Stimulated activated effector memory CD8-positive, alpha-beta T cell treated with anti-CD3 and anti-CD28 coated beads, Interleukin-12 subunit alpha, Interleukin-12 subunit beta, amount 100 ng/mL, for 72 hours (primary cell): Measurements from ENCODE around the gene PSENEN.

Experiments used
- ATAC-seq: fragments of 150-1000 bp; cut with Tn5 transposase; 2 replicates; pipeline ENCODE4 v1.10.0; 2021
- DNase-seq, 2 donors: peaks; one replicate each; pipeline ENCODE4 v3.0.0; 2021 to 2022; ENCODE audit warnings: low spot score in 2 of 2
- H3K27ac Mint-ChIP-seq: one replicate; pipeline ENCODE4 v1.8.0; 2022; ENCODE audit warnings: mild to moderate bottlenecking, mixed read lengths
- H3K36me3 Mint-ChIP-seq: one replicate; pipeline ENCODE4 v1.8.0; 2022; ENCODE audit warnings: mild to moderate bottlenecking, mixed read lengths
- H3K4me1 Mint-ChIP-seq: one replicate; pipeline ENCODE4 v1.8.0; 2022; ENCODE audit warnings: mixed read lengths
- H3K4me3 Mint-ChIP-seq: one replicate; pipeline ENCODE4 v1.8.0; 2022; ENCODE audit warnings: mild to moderate bottlenecking, mixed read lengths
- H3K9me3 Mint-ChIP-seq: one replicate; pipeline ENCODE4 v1.8.0; 2022; ENCODE audit warnings: mixed read lengths

PSENEN gene

DNA sequence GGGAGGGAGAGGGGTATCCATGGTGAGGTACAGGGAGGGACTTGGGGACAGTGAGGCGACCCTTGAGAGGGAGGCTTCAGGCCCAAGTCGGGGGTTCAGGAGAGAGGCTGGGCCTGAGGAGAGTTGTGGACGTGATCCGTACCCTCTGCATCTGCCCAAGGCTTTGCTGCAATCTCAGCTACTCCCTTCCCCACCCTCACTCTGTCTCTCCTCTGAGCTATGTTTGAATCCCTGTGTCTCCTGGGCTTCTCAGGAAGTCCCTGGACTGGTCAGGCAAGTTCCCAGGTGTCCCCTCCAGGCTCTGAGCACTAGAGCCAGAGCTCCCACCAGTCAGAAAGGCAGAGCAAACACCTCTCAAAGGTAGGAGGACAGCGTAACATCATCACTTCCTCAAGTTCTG lies 4.7 kb downstream of the PSENEN start:
- no peak for DNase-seq
- Mint-ChIP-seq H3K4me3 (peak overlapping the region; percentile 96), H3K27ac (peak overlapping the region; percentile 90), H3K9me3 (no peaks in the 10 kb centered on the region), H3K4me1 (peaks cover 50% of the 10 kb centered on the region), H3K36me3 (peaks cover 23% of the 10 kb centered on the region)
- no peak for ATAC-seq

DNA sequence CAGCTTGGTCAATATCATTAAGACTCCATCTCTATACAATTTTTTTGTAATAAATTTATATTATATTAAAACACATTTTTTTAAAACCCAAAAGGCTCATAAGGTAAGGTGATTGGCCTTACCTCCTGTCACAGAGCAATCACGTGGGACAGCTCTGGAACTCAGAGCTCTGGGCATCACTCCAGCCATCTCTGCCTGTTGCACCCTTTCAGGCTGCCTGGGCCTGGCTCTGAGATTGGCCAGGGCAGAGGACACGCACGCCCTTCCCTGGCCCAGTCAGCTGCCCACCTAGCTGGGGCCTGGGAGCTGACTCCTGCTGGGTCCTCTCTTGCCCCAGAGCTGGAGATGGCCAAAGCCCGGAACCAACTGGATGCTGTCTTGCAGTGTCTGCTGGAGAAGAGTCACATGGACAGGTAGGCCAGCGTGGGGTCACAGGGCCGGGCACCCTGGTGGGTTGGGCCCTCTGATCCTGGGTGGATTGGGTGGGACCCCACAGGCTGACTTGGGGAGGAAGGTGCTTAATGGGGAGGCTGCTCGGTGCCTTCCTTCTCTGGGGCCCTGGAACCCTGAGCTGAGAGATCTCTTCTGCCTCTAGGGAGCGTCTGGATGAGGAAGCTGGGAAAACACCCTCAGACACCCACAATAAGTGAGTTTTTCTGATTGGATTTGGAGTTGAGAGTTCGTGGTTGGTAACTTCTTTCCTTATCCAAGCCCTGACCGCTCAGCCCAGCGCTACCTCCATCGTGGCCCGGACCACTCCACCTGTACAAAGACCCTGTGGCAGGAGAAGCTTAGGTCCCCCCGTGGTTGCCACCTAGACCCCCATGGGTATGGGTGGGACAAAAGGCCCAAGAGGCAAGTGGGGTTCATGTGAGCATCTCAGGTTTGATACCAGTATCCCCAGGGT lies 6.6 kb downstream of the PSENEN start:
- DNase-seq (no peak), ATAC-seq (no peak)
- no peak overlapping the region for H3K4me3 Mint-ChIP-seq
- peaks cover 45% of the 10 kb centered on the region for H3K4me1 Mint-ChIP-seq
- H3K9me3 Mint-ChIP-seq = no peaks in the 10 kb centered on the region
- H3K27ac Mint-ChIP-seq = no peak overlapping the region
- H3K36me3 Mint-ChIP-seq = peaks cover 22% of the 10 kb centered on the region

DNA sequence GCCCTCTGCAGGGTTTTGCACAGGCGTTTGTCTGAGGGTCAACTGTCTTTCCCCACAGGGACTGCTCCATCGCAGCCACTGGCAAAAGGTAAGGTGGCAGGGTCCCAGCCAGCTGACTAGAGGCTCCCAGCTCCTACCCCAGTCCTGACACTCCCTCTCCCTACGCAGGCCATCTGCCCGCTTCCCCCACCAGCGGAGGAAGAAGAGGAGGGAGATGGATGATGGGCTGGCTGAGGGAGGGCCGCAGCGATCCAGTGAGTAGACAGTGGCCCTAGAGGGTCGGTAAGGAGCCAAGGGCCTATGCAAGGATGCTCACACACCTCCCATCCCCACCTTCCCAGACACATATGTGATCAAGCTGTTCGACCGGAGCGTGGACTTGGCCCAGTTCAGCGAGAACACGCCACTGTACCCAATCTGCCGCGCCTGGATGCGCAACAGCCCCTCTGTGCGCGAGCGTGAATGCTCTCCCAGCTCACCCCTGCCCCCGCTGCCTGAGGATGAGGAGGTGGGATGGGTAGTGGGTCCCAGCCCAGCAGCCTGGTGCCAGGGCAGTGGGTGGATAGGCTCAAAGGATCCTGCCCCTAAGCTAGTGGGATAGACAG lies 7.4 kb downstream of the PSENEN start:
- no peak for DNase-seq

DNA sequence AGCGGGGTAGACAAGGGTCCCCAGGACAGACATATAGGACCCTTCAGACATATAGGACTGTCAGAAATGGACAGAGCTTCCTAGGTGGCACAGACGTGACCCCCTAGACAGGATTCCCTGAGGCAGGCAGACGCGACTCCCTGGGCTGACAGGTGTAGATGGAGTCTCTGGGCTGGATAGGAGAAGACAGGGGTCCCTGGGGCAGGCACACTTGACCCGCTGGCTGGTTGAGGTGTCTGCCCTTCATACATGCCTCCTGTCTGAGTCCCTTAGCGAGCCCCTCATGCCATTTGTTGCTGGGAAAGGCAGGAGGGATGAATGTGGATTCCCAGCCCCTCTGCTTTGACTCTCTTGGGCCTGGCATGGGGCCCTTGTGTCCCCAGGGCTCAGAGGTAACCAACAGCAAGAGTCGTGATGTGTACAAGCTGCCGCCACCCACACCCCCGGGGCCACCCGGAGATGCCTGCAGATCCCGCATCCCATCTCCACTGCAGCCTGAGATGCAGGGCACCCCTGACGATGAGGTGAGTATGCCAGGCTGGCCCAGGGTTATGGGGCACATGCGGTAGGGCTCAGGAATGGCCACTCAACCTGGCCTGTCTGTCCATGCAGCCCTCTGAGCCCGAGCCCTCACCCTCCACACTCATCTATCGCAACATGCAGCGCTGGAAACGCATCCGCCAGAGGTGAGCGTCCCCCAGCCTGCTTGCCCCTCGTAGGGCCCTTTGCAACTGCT lies 8.4 kb downstream of the PSENEN start:
- H3K36me3 Mint-ChIP-seq = peaks cover 23% of the 10 kb centered on the region
- H3K4me1 Mint-ChIP-seq = peaks cover 45% of the 10 kb centered on the region
- H3K9me3 Mint-ChIP-seq = no peaks in the 10 kb centered on the region
- DNase-seq (no peak), ATAC-seq (no peak)
- H3K27ac Mint-ChIP-seq = no peak overlapping the region
- no peak overlapping the region for H3K4me3 Mint-ChIP-seq

More for the DNA sequence above, 7.4 kb downstream of the PSENEN start:
- Mint-ChIP-seq H3K4me1 (peaks cover 51% of the 10 kb centered on the region), H3K36me3 (peaks cover 27% of the 10 kb centered on the region), H3K4me3 (no peak overlapping the region), H3K27ac (no peak overlapping the region), H3K9me3 (no peaks in the 10 kb centered on the region)
- ATAC-seq = no peak

DNA sequence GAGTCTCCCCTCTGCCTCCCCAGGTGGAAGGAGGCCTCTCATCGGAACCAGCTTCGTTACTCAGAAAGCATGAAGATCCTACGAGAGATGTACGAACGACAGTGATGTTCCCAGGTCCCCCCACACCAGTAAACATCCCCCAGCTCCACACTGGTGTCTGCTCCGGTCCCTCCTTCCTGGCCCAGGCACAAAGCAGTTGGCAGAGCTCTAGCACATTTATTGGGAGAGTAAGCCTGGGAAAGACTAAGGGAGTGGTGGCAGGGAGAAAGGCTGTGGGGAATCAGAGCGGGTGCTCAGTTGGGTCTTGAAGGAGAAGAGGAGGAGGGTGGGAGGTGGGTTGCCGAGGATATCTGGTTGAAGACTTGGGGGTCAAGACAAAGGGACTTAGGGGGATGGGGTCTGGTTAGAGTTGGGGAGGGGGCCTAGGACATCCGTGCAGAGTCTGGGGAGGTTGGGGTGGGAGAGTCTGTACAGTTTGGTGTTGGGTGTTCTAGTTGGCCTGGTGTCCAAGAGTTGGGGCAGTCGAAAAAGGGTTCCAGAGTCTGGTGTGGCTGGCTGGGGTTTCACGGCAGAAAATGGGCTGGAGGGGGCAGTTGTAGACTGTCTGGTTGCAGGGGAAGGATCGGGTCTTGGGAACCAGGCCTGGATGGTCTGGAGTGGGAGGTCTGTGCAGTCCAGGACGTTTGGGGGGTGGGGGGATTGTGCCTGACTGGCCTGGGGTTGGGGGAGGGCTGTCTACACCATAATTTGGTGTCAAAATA lies 9.1 kb downstream of the PSENEN start:
- peaks cover 45% of the 10 kb centered on the region for H3K4me1 Mint-ChIP-seq
- H3K9me3 Mint-ChIP-seq = no peaks in the 10 kb centered on the region
- H3K4me3 Mint-ChIP-seq = peak overlapping the region; percentile 19
- no peak overlapping the region for H3K27ac Mint-ChIP-seq
- DNase-seq (no peak), ATAC-seq (no peak)
- peaks cover 26% of the 10 kb centered on the region for H3K36me3 Mint-ChIP-seq

DNA sequence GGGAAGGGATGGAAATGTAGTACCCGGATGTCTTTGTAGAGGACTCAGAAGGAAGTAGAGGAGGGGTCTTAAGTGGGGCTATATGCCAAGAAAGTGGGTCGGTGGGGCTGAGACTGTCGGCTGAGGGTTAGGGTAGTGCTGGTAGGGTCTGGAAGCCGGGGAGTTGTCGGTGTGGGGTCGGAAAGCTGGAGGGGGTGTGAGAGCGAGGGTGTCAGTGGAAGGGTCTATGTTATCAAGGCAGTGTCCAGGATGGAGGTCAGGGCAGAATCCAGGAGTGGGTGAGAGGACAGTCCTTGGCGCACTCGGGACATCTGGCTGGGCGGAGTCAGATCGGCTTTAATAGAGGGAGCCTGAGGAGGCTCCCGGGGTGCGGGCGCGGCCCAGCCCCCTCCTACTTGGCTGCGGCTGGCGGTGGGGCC lies 9.7 kb downstream of the PSENEN start:
- DNase-seq = no peak
- Mint-ChIP-seq H3K4me3 (peak overlapping the region; percentile 19), H3K9me3 (no peaks in the 10 kb centered on the region), H3K4me1 (peaks cover 42% of the 10 kb centered on the region), H3K36me3 (peaks cover 28% of the 10 kb centered on the region), H3K27ac (no peak overlapping the region)
- ATAC-seq = no peak

DNA sequence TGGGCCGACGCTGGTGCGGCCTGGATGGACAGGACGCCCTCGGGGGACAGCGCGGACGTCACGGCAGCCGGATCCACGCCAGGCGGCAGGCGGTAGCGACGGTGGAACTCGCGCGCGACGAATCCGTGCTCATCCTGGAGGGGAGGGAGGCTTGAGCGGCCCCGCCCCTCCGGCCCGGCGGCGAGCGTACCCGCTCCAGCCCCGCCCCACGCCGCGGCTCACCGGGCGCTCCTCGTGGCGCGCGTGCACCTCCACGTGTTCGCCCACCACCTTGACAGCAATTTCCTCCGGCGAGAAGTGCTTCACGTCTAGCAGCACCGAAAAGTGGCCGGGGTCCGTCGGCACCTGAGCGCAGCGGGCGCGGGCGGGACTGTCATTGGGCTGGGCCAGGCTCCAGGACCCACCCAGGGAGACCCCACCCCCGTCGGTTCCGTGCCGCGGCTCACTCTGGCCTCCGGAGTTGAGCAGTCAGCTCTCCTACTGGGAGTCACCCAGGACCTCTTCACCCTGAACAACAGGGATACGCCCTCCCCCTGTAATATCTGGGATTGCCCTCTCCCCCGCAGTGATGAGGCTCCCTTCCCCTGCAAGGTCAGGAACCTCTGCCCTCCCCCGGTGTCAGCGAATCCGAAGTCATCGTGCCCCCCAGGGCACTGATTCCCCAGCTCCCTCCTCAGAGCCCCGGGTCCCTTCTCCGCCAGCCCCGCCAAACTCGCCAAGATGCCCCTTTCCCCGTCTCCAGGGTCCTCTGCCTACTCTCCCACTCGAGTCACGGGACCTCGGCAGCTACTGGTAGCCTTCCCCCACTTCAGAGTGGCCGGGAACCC lies 10.3 kb downstream of the PSENEN start:
- Mint-ChIP-seq H3K27ac (no peak overlapping the region), H3K4me1 (peaks cover 40% of the 10 kb centered on the region), H3K9me3 (no peaks in the 10 kb centered on the region), H3K4me3 (peak overlapping the region; percentile 40), H3K36me3 (peaks cover 28% of the 10 kb centered on the region)
- no peak for ATAC-seq
- no peak for DNase-seq

DNA sequence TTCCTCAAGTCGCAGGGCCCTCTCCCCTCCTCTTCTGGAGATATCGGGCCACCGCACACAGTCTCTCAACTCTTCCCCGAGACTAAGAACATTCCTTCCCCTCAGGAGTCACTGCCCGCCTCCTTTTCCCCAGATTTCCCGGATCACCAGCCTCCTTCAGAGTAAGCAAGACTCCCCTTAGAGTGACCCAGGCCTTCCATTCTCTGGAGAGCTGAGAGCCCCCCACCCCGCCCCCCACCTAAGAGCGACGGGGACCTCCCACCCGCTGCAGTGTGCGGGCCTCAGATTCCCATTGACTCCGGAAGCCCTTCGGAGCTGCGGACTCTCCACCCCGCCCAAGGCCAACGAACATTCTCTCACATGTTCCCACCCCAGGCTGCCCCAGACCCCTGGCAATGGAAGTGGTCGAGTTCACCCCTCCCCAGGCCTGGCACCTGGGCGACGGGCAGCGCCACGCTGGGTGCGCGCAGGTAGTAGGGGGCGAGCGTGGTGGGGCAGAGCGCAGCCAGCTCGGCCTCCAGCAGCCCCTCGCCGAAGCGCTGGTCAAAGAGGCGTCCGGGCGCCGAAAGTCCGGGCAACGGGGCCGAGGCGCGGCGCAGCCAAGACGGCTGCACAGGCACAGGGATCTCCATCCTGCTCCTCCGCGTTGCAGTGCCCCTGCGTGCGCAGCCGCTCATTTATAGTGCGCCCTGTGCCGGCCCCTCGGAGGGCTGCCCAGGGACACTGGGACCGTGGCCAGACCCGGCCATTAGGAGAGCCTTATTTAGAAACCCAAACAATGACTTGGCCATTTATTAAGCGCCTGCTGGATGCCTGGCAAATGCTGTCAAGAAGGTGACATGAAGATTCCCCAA lies 11.2 kb downstream of the PSENEN start, which contains the start of gene HSPB6:
Gene HSPB6, minus strand, starts transcription at position 653 of the 854 bp plus-strand sequence. Its CDS starts 21 bp downstream, at position 632.
- peaks cover 28% of the 10 kb centered on the region for H3K36me3 Mint-ChIP-seq
- peak within 1 kb of the TSS; percentile 97 for H3K27ac Mint-ChIP-seq
- no peak for DNase-seq

DNA sequence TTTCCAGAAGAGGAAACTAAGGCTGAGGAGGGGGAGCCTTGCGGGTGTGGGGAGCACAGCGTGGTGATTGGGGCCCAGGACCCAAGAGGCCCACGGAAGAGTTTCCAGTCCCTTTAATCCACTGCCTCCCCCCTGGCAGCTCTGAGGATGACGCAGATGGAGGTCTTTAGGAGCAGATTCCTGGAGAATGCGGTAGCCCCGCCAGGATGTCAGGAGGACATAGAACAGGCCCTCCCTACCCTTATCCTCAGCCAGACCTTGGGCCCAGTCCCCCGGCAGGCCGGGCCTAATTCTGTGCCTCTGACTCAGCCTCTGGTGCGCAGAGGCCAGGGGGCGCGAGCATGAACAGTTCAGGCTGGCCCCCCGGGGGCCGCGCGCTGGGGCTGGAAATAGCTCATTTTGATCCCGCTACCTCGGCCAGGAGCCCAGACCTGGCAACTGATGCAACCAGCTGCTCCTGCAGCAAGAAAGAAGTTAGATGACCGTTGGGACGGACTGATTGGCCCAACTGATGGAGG lies 11.8 kb downstream of the PSENEN start:
- peak in 1 of 2 donors; percentile 71 for DNase-seq
- Mint-ChIP-seq H3K4me1 (peaks cover 40% of the 10 kb centered on the region), H3K4me3 (peak overlapping the region; percentile 93), H3K27ac (peak overlapping the region; percentile 97), H3K36me3 (peaks cover 34% of the 10 kb centered on the region), H3K9me3 (no peaks in the 10 kb centered on the region)
- peak; percentile 11 for ATAC-seq

More for the DNA sequence above, 11.2 kb downstream of the PSENEN start, which contains the start of gene HSPB6:
- ATAC-seq = no peak
- no peaks in the 10 kb centered on the region for H3K9me3 Mint-ChIP-seq
- H3K4me3 Mint-ChIP-seq = peak within 1 kb of the TSS; percentile 93
- H3K4me1 Mint-ChIP-seq = peaks cover 40% of the 10 kb centered on the region

DNA sequence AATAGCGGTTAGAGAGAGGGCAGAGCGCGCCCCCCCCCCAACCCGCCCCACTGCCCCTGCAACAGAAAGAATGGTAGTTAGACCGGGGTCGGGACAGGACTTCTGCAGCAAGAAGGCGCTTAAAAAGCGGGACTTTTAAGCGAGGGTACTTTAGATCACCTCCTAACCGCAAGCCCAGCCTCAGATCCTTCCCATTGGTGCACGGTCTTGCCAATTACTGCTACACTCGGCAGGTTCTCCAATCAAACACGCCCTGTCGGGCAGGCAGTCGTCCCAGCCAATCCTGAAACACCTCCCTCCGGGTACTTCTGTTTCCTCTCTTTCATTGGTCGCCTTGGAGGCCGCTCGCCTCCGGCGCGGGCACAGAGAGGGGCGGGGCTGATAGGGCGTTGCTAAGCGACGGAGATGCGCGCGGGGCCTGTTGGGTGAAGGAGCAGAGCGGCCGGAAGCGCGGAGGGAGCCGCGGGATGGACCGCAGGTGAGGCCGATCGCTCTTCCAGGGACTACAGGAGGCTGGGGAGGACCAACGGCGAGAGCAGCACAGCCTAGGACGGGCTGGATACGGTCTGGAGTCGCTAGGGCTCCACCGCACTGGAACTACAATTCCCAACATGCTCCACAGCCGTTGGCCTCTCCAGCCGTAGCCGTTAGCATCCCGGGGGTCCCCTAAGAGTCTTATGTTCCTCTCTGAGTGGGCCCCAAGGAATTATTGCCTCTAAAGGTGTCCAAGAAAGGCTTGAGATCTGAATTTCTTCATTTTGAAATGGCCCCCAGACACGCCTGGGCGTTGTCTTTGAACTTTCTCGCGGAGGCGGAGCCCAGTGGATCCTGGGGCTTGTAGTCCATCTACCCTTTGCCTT lies 12.5 kb downstream of the PSENEN start, which contains the start of gene PROSER3:
Gene PROSER3, plus strand, starts transcription at position 428 of the 860 bp plus-strand sequence. Its CDS starts 40 bp downstream, at position 468.
- Mint-ChIP-seq H3K27ac (peak within 1 kb of the TSS; percentile 97), H3K9me3 (no peaks in the 10 kb centered on the region), H3K4me3 (peak within 1 kb of the TSS; percentile 93), H3K36me3 (peaks cover 41% of the 10 kb centered on the region), H3K4me1 (peaks cover 40% of the 10 kb centered on the region)
- peak; percentile 96 to 99 for DNase-seq
- peak; percentile 97 for ATAC-seq

DNA sequence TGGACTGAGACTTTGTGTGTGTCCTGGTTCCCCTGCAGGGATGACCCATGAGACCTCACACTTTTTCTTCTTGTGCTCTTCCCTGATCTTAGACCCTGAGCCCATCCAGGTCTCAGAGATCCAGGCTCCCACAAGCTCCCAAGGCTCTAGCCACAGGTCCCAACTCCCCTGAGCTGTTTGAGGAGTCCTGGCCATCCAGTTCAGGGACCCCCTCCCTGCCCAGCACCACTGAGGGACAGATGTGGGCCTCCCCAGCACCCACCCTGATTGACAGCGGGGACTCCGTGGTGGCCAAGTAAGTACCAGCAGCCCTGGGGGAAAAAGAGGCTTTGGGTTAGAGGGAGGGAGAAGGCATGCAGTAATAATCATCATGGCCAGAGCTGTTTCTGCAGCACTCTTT lies 14.2 kb downstream of the PSENEN start:
- ATAC-seq (no peak), DNase-seq (no peak)
- peak overlapping the region; percentile 93 for H3K4me3 Mint-ChIP-seq
- no peak overlapping the region for H3K27ac Mint-ChIP-seq
- peaks cover 39% of the 10 kb centered on the region for H3K4me1 Mint-ChIP-seq
- H3K36me3 Mint-ChIP-seq = peaks cover 54% of the 10 kb centered on the region
- no peaks in the 10 kb centered on the region for H3K9me3 Mint-ChIP-seq

DNA sequence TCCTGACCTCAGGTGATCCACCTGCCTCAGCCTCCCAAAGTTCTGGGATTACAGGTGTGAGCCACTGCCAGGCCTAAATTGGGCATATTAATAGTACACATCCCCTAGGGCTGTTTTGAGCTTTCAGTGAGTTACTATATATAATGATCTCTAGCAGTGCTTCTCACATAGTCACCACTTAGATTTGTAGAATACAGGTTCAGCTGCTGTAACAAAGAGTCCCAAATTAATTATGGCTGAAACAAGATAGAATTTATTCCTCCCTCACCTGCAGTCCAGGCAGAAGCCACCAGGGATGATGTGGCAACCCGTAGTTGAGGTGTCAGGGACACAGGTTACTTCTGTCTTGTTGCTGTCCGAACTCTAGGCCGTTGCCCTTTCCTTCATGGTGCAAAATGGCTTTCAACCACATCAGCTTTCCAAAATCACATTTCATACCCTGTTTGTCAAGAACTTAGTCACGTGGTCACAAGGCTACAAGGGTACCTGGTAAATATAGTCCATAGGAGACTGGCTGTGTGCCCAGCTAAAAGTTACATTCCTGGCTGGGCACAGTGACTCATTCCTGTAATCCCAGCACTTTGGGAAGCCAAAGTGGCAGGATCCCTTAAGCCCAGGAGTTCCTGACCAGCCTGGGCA lies 15.4 kb downstream of the PSENEN start:
- H3K4me1 Mint-ChIP-seq = peaks cover 32% of the 10 kb centered on the region
- H3K27ac Mint-ChIP-seq = no peak overlapping the region
- H3K36me3 Mint-ChIP-seq = peaks cover 57% of the 10 kb centered on the region
- DNase-seq (no peak), ATAC-seq (no peak)
- H3K9me3 Mint-ChIP-seq = no peaks in the 10 kb centered on the region
- H3K4me3 Mint-ChIP-seq = no peak overlapping the region
